ENCODE measurements around the gene SLFN5. TPM values are rescaled to one million over a fixed set of nuclear protein-coding genes. Genes with fewer than 3 reads are reported as not detected.

The SLFN5 gene
- polyA plus RNA-seq, 1 experiment, result 32.6 TPM

Other genes with a start within 250 kb of the SLFN5 start
- 9.1 and 10.6 TPM in 2 replicates for gene RFFL, start 179.4 kb upstream of the SLFN5 start, polyA plus RNA-seq (2011; rRNA removed)
- gene RAD51D, start 123.2 kb upstream of the SLFN5 start, polyA plus RNA-seq (2011; rRNA removed), result 13.1 and 16.1 TPM in 2 replicates
- gene FNDC8, start 121.5 kb upstream of the SLFN5 start, polyA plus RNA-seq (2011; rRNA removed), result not detected in 2 replicates
- gene NLE1, start 100.8 kb upstream of the SLFN5 start, polyA plus RNA-seq (2011; rRNA removed), result 8.1 and 14.9 TPM in 2 replicates
- gene UNC45B, start 95.3 kb upstream of the SLFN5 start, polyA plus RNA-seq (2011; rRNA removed), result not detected in 2 replicates
- gene SLC35G3, start 48.7 kb upstream of the SLFN5 start, polyA plus RNA-seq (2011; rRNA removed), result not detected in 2 replicates
- gene SLFN11, start 130.5 kb downstream of the SLFN5 start, polyA plus RNA-seq (2011; rRNA removed), result 14.5 and 21.2 TPM in 2 replicates
- 8.6 and 16.5 TPM in 2 replicates for gene SLFN12, start 189.4 kb downstream of the SLFN5 start, polyA plus RNA-seq (2011; rRNA removed)
- 1.3 and 1.7 TPM in 2 replicates for gene SLFN13, start 205.7 kb downstream of the SLFN5 start, polyA plus RNA-seq (2011; rRNA removed)